Sigmoid colon (tissue), 7 donors: Measurements from ENCODE around the gene TPO. TPM values are rescaled to one million over a fixed set of nuclear protein-coding genes. Genes with fewer than 3 reads are reported as not detected.
"Not testable (repeated sequence)": the region's sequence is repeated elsewhere in the genome, so short reads cannot be mapped to it uniquely, and the experiment has no call there.

Experiments used
- DNase-seq: peaks from one replicate; pipeline ENCODE4 v3.0.0-alpha.2; 2019
- H3K27ac ChIP-seq, 4 donors: fragments of 200-600 bp; sonication (generic); one replicate each; pipeline ENCODE4 v1.5.1; 2016 to 2019; ENCODE audit warnings: mild to moderate bottlenecking in 1 of 4
- H3K27me3 ChIP-seq, 3 donors: fragments of 200-600 bp; sonication (generic); one replicate each; pipeline ENCODE4 v1.5.1; 2019; ENCODE audit warnings: mild to moderate bottlenecking in 1 of 3
- H3K36me3 ChIP-seq, 4 donors: fragments of 200-600 bp; sonication (generic); one replicate each; pipeline ENCODE4 v1.5.1; 2016 to 2019
- H3K4me1 ChIP-seq, 4 donors: fragments of 200-600 bp; sonication (generic); one replicate each; pipeline ENCODE4 v1.5.1; 2017 to 2019
- H3K4me3 ChIP-seq, 4 donors: fragments of 200-600 bp; sonication (generic); one replicate each; pipeline ENCODE4 v1.5.1; 2017 to 2019; ENCODE audit warnings: mild to moderate bottlenecking in 2 of 4, moderate library complexity in 1 of 4
- H3K9me3 ChIP-seq, 4 donors: fragments of 200-600 bp in 3 of 4; sonication (generic) in 3 of 4; one replicate each; pipeline versions ENCODE4 v1.5.1 to v1.6.1; 2013 to 2019
- CTCF ChIP-seq, 4 experiments: fragments of 450-650 bp in 3 of 4; fragments of 200-600 bp in 1 of 4; IDR thresholded peaks; one replicate each; pipeline ENCODE4 v1.5.1; 2016 to 2019; ENCODE audit warnings: antibody characterized with exemption in 4 of 4, mild to moderate bottlenecking in 3 of 4, moderate library complexity in 2 of 4
- EP300 ChIP-seq, 4 donors: sonication (generic); formaldehyde crosslinking; IDR thresholded peaks; one replicate each; pipeline ENCODE4 v1.6.1; 2017; ENCODE audit warnings: antibody characterized with exemption in 4 of 4
- POLR2A ChIP-seq, 2 donors: fragments of 450-650 bp; IDR thresholded peaks; one replicate each; pipeline ENCODE4 v1.6.1; 2016; ENCODE audit warnings: antibody characterized with exemption in 2 of 2, mild to moderate bottlenecking in 2 of 2, moderate library complexity in 2 of 2
- POLR2AphosphoS5 ChIP-seq, 4 donors: sonication (generic); formaldehyde crosslinking; IDR thresholded peaks; one replicate each; pipeline ENCODE4 v1.6.1; 2017; ENCODE audit warnings: antibody characterized with exemption in 4 of 4
- WGBS, 2 donors: extraction: QIAGEN DNeasy Blood & Tissue Kit; methylation state at CpG; one replicate each; pipeline ENCODE4 v1.1.7; 2013; 5-methylcytosine and 5-hydroxymethylcytosine counted together
- intact Hi-C: fragments of 100-400 bp; cut with DNase I; formaldehyde crosslinking; loops from one replicate; pipeline ENCODE4 v1.15.1; 2023
- polyA plus RNA-seq, 3 donors: library from polyadenylated mRNA; stranded (reverse); fragments of 200-250 nt; gene quantifications; one replicate each; pipeline ENCODE4 v1.2.3, GENCODE V29; 2013
- total RNA-seq, 4 donors: library from RNA; depleted of rRNA; stranded (reverse); fragments of >200 nt; gene quantifications; one replicate each; pipeline ENCODE4 v1.1.0, GENCODE V29; 2016
- donor health status: healthy with polysubstance abuse.
- donor health status: Bipolar disorder and iron deficiency.
- donor health status: healthy.

The TPO gene
- total and polyA plus RNA-seq, 7 donors = 0.60 to 18.8 (median 3.5) TPM

- H3K4me1 ChIP-seq = no peaks in the 10 kb centered on the region
- no peak overlapping the region for H3K4me3 ChIP-seq
- no peak for DNase-seq
- no peaks in the 10 kb centered on the region for H3K9me3 ChIP-seq
- TF ChIP-seq POLR2AphosphoS5 (IDR thresholded peaks at IDR 0.05) (no peak), CTCF (IDR thresholded peaks at IDR 0.05) (no peak), EP300 (IDR thresholded peaks at IDR 0.05) (no peak), POLR2A (IDR thresholded peaks at IDR 0.05) (no peak)
- intact Hi-C loops = no loop called here
- H3K27ac ChIP-seq = no peak overlapping the region
- H3K27me3 ChIP-seq = no peaks in the 10 kb centered on the region
- no peaks in the 10 kb centered on the region for H3K36me3 ChIP-seq
- WGBS, 2 donors = 71 to 81% methylated on average over 2 of the region's 2 CpGs
Measured at GRCh38 chr2:1406434-1406833, 6.8 kb upstream of the TPO start.

DNA sequence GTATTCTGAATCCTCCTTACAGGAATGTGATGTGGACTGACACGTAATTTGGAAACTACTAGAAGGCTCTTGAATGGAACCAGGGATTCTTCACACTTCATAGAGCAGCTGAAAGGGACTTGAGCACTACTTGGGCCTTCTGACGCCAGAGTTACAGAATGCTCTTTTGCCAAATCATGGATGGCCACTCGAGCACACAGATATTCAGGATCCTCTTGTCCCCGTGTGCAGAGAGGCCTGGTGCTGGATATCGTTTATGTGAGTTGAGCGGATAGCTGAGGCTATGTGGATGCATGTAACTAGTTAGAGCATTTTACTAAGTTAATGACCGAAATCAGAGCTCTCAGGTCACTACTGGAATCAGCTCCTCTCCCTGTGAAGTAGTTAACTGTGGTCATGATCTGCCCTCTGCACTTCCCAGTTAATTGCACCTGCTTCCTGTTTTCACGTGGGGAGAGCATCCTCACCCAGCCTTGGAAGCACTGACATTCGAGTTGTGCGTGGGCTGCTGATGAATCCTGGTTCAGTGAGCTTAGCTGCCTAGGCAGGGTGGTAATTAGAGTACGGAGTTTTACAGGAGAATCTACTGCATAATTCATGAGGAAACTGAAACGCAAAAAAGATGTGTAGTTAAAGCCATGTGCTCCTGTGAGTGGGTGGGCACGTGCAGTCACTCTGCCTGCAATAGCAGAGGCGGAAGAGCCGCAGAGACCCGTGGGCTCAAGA lies 5.2 kb upstream of the TPO start:
- WGBS, 2 donors = 69 to 70% methylated on average over 16 of the region's 16 CpGs
- H3K36me3 ChIP-seq = no peaks in the 10 kb centered on the region
- intact Hi-C loops = no loop called here
- H3K27me3 ChIP-seq = no peaks in the 10 kb centered on the region
- no peak overlapping the region for H3K27ac ChIP-seq
- no peaks in the 10 kb centered on the region for H3K4me1 ChIP-seq
- TF ChIP-seq EP300 (IDR thresholded peaks at IDR 0.05) (no peak), CTCF (IDR thresholded peaks at IDR 0.05) (no peak), POLR2AphosphoS5 (IDR thresholded peaks at IDR 0.05) (no peak), POLR2A (IDR thresholded peaks at IDR 0.05) (no peak)
- no peak for DNase-seq
- no peaks in the 10 kb centered on the region for H3K9me3 ChIP-seq
- no peak overlapping the region for H3K4me3 ChIP-seq

DNA sequence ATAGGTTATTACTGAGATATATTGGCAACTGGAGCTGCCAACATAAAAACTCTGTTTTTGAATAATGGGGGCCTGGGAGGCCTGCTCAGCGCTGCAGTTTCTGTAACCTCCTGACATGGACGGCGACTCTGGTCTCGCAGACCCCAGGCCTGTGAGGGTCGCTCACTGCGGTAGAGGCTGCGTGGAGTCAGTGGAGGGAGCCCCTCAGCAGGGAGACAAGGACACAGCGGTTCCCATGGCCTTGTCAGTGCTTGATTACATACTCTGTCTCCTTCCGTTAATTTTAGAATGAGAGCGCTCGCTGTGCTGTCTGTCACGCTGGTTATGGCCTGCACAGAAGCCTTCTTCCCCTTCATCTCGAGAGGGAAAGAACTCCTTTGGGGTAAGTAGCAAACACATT lies 858 bp downstream of the TPO start:
- no peaks in the 10 kb centered on the region for H3K27me3 ChIP-seq
- H3K27ac ChIP-seq = no peak overlapping the region
- H3K4me1 ChIP-seq = no peaks in the 10 kb centered on the region
- no peak for DNase-seq
- intact Hi-C loops = no loop called here
- no peak overlapping the region for H3K4me3 ChIP-seq
- no peaks in the 10 kb centered on the region for H3K36me3 ChIP-seq
- no peaks in the 10 kb centered on the region for H3K9me3 ChIP-seq
- WGBS, 2 donors = 76 to 79% methylated on average over 13 of the region's 13 CpGs
- TF ChIP-seq POLR2A (IDR thresholded peaks at IDR 0.05) (no peak), CTCF (IDR thresholded peaks at IDR 0.05) (no peak), POLR2AphosphoS5 (IDR thresholded peaks at IDR 0.05) (no peak), EP300 (IDR thresholded peaks at IDR 0.05) (no peak)

DNA sequence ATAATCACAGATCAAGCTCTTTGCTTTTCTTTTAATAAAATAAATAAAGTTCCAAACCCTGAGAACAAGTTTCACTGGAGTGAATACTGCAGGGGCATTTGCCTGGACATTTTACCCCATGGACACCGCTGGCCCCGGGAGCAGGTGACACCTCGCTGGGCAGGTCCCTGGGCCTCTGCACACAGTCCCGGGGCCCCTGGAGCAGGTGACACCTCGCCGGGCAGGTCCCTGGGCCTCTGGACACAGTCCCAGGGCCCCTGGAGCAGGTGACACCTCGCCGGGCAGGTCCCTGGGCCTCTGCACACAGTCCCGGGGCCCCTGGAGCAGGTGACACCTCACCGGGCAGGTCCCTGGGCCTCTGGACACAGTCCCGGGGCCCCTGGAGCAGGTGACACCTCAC lies 1.6 kb downstream of the TPO start:
- H3K4me3 ChIP-seq, H3K27ac ChIP-seq, H3K4me1 ChIP-seq, H3K36me3 ChIP-seq, DNase-seq, intact Hi-C loops, H3K27me3 ChIP-seq, H3K9me3 ChIP-seq: not testable (repeated sequence)
- WGBS, 2 donors = 40 to 74% methylated on average over 11 of the region's 11 CpGs

DNA sequence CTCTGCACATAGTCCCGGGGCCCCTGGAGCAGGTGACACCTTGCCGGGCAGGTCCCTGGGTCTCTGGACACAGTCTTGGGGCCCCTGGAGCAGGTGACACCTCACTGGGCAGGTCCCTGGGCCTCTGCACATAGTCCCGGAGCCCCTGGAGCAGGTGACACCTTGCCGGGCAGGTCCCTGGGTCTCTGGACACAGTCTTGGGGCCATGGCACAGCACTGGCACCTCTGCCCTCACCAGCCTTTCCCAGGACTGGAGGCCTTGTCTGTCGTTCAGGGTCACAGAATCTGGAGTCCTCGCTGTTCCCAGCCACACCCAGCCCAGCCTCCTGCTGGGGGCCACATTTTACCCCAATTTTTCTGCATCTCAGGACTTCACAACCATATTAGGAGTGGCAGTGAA lies 2.2 kb downstream of the TPO start:
- H3K27me3 ChIP-seq = no peaks in the 10 kb centered on the region
- TF ChIP-seq POLR2AphosphoS5 (IDR thresholded peaks at IDR 0.05) (no peak), CTCF (IDR thresholded peaks at IDR 0.05) (no peak), EP300 (IDR thresholded peaks at IDR 0.05) (no peak), POLR2A (IDR thresholded peaks at IDR 0.05) (no peak)
- intact Hi-C loops = no loop called here

More for the DNA sequence above, 2.2 kb downstream of the TPO start:
- H3K4me1 ChIP-seq = no peaks in the 10 kb centered on the region
- no peaks in the 10 kb centered on the region for H3K9me3 ChIP-seq
- H3K27ac ChIP-seq = no peak overlapping the region
- no peaks in the 10 kb centered on the region for H3K36me3 ChIP-seq
- no peak overlapping the region for H3K4me3 ChIP-seq
- no peak for DNase-seq
- WGBS, 2 donors = 56 to 75% methylated on average over 6 of the region's 6 CpGs
